Peyer's patch (tissue), 4 donors: Measurements from ENCODE around the gene ZNF135.

Experiments used
- POLR2A ChIP-seq, 2 donors: fragments of 450-650 bp; IDR thresholded peaks; one replicate each; pipeline ENCODE4 v1.5.1; 2017; ENCODE audit warnings: antibody characterized with exemption in 2 of 2, mild to moderate bottlenecking in 2 of 2, moderate library complexity in 2 of 2
- TF ChIP-seq, protein P1 (sequence below), 6 experiments: fragments of 450-650 bp in 4 of 6; fragments of 200-600 bp in 2 of 6; sonication (generic) in 1 of 6; IDR thresholded peaks; one replicate each; pipeline ENCODE4 v1.5.1; 2017 to 2019; ENCODE audit warnings: antibody characterized with exemption in 6 of 6, mild to moderate bottlenecking in 3 of 6, moderate library complexity in 1 of 6

- TF ChIP-seq, protein P1, sequence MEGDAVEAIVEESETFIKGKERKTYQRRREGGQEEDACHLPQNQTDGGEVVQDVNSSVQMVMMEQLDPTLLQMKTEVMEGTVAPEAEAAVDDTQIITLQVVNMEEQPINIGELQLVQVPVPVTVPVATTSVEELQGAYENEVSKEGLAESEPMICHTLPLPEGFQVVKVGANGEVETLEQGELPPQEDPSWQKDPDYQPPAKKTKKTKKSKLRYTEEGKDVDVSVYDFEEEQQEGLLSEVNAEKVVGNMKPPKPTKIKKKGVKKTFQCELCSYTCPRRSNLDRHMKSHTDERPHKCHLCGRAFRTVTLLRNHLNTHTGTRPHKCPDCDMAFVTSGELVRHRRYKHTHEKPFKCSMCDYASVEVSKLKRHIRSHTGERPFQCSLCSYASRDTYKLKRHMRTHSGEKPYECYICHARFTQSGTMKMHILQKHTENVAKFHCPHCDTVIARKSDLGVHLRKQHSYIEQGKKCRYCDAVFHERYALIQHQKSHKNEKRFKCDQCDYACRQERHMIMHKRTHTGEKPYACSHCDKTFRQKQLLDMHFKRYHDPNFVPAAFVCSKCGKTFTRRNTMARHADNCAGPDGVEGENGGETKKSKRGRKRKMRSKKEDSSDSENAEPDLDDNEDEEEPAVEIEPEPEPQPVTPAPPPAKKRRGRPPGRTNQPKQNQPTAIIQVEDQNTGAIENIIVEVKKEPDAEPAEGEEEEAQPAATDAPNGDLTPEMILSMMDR (IDR thresholded peaks at IDR 0.05), result peak; percentile 12 to 63 (median 46)
- no peak for TF ChIP-seq POLR2A (IDR thresholded peaks at IDR 0.05)
Observed at GRCh38 chr19:58021541-58022282, 37.4 kb upstream of the ZNF135 start.
